ENCODE results near the gene GLRA1. TPM values are rescaled to one million over a fixed set of nuclear protein-coding genes. Genes with fewer than 3 reads are reported as not detected.

Gene GLRA1
- total and polyA plus RNA-seq, 4 donors: not detected

- 92% methylated on average over 3 of the region's 3 CpGs for WGBS
- H3K4me1 ChIP-seq (ENCODE audit: control insufficient read depth in 4 of 4, insufficient read depth in 4 of 4, low read length in 3 of 4): no peaks in the 10 kb centered on the region
- no peaks in the 10 kb centered on the region for H3K27me3 ChIP-seq (ENCODE audit: control insufficient read depth in 4 of 4, insufficient read depth in 4 of 4, low read length in 3 of 4)
- H3K9ac ChIP-seq (ENCODE audit: low read depth in 1 of 2, low read length in 2 of 2): no peak overlapping the region
- DNase-seq (ENCODE audit: low spot score): no peak
- H3K9me3 ChIP-seq (ENCODE audit: control insufficient read depth in 4 of 4, low read length in 3 of 4): no peaks in the 10 kb centered on the region
- TF ChIP-seq TAF1 (conservative IDR thresholded peaks at IDR 0.05): no peak
- TF ChIP-seq EGR1 (IDR thresholded peaks at IDR 0.05; ENCODE audit: low read depth in 2 of 2): no peak
- TF ChIP-seq REST (IDR thresholded peaks at IDR 0.05): no peak
- no peak for TF ChIP-seq JUND (IDR thresholded peaks at IDR 0.05)
- TF ChIP-seq HNF4A (conservative IDR thresholded peaks at IDR 0.05): no peak
- no peak overlapping the region for H3K4me3 ChIP-seq (ENCODE audit: low read depth in 1 of 3, low read length in 3 of 3)
- H3K27ac ChIP-seq (ENCODE audit: low read depth in 1 of 2, low read length in 2 of 2): no peak overlapping the region
- peaks cover 26 to 85% (median 71%) of the 10 kb centered on the region in 4 donors for H3K36me3 ChIP-seq (ENCODE audit: control insufficient read depth in 4 of 4, insufficient read depth in 3 of 4, low read depth in 1 of 4, low read length in 3 of 4)
These were observed 125.2 kb downstream of the GLRA1 start for GRCh38 chr5:151799407-151799806.

- TF ChIP-seq FOXA2 (IDR thresholded peaks at IDR 0.05): no peak
- TF ChIP-seq HNF4A (conservative IDR thresholded peaks at IDR 0.05): no peak
- TF ChIP-seq RAD21 (IDR thresholded peaks at IDR 0.05): no peak
- TF ChIP-seq ATF3 (IDR thresholded peaks at IDR 0.05): no peak
- TF ChIP-seq FOXA1 (IDR thresholded peaks at IDR 0.05): no peak
- TF ChIP-seq NR2F2 (IDR thresholded peaks at IDR 0.05): no peak
- no peak for TF ChIP-seq EGR1 (IDR thresholded peaks at IDR 0.05; ENCODE audit: low read depth in 2 of 2)
- no peak for TF ChIP-seq TAF1 (conservative IDR thresholded peaks at IDR 0.05)
- no peak for TF ChIP-seq YY1 (IDR thresholded peaks at IDR 0.05)
- DNase-seq (ENCODE audit: low spot score): no peak
- H3K27me3 ChIP-seq (ENCODE audit: control insufficient read depth in 4 of 4, insufficient read depth in 4 of 4, low read length in 3 of 4): no peaks in the 10 kb centered on the region
- 96% methylated on average over 3 of the region's 3 CpGs for whole genome bisulfite sequencing
- H3K4me1 ChIP-seq (ENCODE audit: control insufficient read depth in 4 of 4, insufficient read depth in 4 of 4, low read length in 3 of 4): no peaks in the 10 kb centered on the region
- H3K9ac ChIP-seq (ENCODE audit: low read depth in 1 of 2, low read length in 2 of 2): no peak overlapping the region
- no peak overlapping the region for H3K27ac ChIP-seq (ENCODE audit: low read depth in 1 of 2, low read length in 2 of 2)
- H3K9me3 ChIP-seq (ENCODE audit: control insufficient read depth in 4 of 4, low read length in 3 of 4): no peaks in the 10 kb centered on the region
- no peak overlapping the region for H3K4me3 ChIP-seq (ENCODE audit: low read depth in 1 of 3, low read length in 3 of 3)
- peaks cover 26 to 86% (median 71%) of the 10 kb centered on the region in 4 donors for H3K36me3 ChIP-seq (ENCODE audit: control insufficient read depth in 4 of 4, insufficient read depth in 3 of 4, low read depth in 1 of 4, low read length in 3 of 4)
These were observed 126.0 kb downstream of the GLRA1 start for GRCh38 chr5:151798674-151799073.

- Histone ChIP-seq H3K27ac (ENCODE audit: low read depth in 1 of 2, low read length in 2 of 2) (no peak overlapping the region), H3K4me3 (ENCODE audit: low read depth in 1 of 3, low read length in 3 of 3) (no peak overlapping the region), H3K36me3 (ENCODE audit: control insufficient read depth in 4 of 4, insufficient read depth in 3 of 4, low read depth in 1 of 4, low read length in 3 of 4) (peaks cover 20 to 79% (median 73%) of the 10 kb centered on the region in 4 donors), H3K9me3 (ENCODE audit: control insufficient read depth in 4 of 4, low read length in 3 of 4) (no peaks in the 10 kb centered on the region), H3K27me3 (ENCODE audit: control insufficient read depth in 4 of 4, insufficient read depth in 4 of 4, low read length in 3 of 4) (no peaks in the 10 kb centered on the region), H3K9ac (ENCODE audit: low read depth in 1 of 2, low read length in 2 of 2) (no peak overlapping the region), H3K4me1 (ENCODE audit: control insufficient read depth in 4 of 4, insufficient read depth in 4 of 4, low read length in 3 of 4) (no peaks in the 10 kb centered on the region)
- TF ChIP-seq GABPA (IDR thresholded peaks at IDR 0.05 in 1 of 2, conservative IDR thresholded peaks at IDR 0.05 in 1 of 2) (no peak), REST (IDR thresholded peaks at IDR 0.05) (no peak), ATF3 (IDR thresholded peaks at IDR 0.05) (no peak), SP1 (IDR thresholded peaks at IDR 0.05) (no peak), HNF4G (IDR thresholded peaks at IDR 0.05) (no peak), JUND (IDR thresholded peaks at IDR 0.05) (no peak), TAF1 (conservative IDR thresholded peaks at IDR 0.05) (no peak), FOXA1 (IDR thresholded peaks at IDR 0.05) (no peak)
- 99% methylated on average over 1 of the region's 1 CpG for WGBS
- DNase-seq (ENCODE audit: low spot score): no peak
These were observed 129.2 kb downstream of the GLRA1 start for GRCh38 chr5:151795426-151795825.

Measured in liver (tissue), 9 donors.